HUES6 (cell line): ENCODE data around the gene PRSS3.
"Not testable (repeated sequence)": the region's sequence is repeated elsewhere in the genome, so short reads cannot be mapped to it uniquely, and the experiment has no call there.

Experiments
- H3K27ac ChIP-seq: 2 replicates; pipeline ENCODE4 v1.7.0; 2013; ENCODE audit warnings: low read depth, mild to moderate bottlenecking, low read length, inconsistent platforms
- H3K27me3 ChIP-seq: 2 replicates; pipeline ENCODE4 v1.6.1; 2013; ENCODE audit warnings: low read length; ENCODE audit not compliant: control insufficient read depth, insufficient read depth
- H3K36me3 ChIP-seq: 2 replicates; pipeline ENCODE4 v1.6.1; 2013; ENCODE audit warnings: low read length; ENCODE audit not compliant: control insufficient read depth, insufficient read depth
- H3K4me1 ChIP-seq: 2 replicates; pipeline ENCODE4 v1.6.1; 2013; ENCODE audit warnings: low read length; ENCODE audit not compliant: control insufficient read depth, insufficient read depth
- H3K4me3 ChIP-seq: 2 replicates; pipeline ENCODE4 v1.5.1; 2013; ENCODE audit warnings: low read depth, low read length
- H3K9ac ChIP-seq: one replicate; pipeline ENCODE4 v1.6.1; 2013; ENCODE audit warnings: mild to moderate bottlenecking, low read length
- H3K9me3 ChIP-seq: 2 replicates; pipeline ENCODE4 v1.6.1; 2013; ENCODE audit warnings: low read depth, low read length; ENCODE audit not compliant: control insufficient read depth, insufficient read depth

The PRSS3 gene

GRCh38 chr9:33801943-33802500 lies 6.7 kb downstream of the PRSS3 start:
- H3K27ac ChIP-seq, H3K4me1 ChIP-seq, H3K9ac ChIP-seq, H3K36me3 ChIP-seq, H3K27me3 ChIP-seq, H3K9me3 ChIP-seq, H3K4me3 ChIP-seq: not testable (repeated sequence)

DNA sequence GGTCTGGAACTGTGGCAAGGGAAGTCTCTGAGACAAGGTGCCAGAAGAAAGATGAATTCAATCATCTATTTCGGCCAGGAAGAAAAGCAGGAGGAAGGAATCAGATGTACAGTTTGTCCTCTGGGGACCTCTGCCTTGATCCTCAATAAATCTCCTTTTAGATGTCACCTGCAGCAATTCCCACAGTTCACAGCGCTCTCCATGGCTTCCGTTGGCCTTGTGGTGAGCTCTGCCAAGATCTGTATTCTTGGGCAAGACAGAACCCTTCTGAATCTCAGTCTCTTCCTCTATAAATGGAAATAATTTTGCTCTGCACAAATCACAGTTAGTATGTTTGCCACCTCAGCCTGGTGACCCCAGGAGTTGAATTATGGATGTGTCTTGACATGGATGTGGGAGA lies 8.8 kb downstream of the PRSS3 start:
- H3K27ac ChIP-seq, H3K36me3 ChIP-seq, H3K27me3 ChIP-seq, H3K4me3 ChIP-seq, H3K9ac ChIP-seq, H3K9me3 ChIP-seq, H3K4me1 ChIP-seq: not testable (repeated sequence)

DNA sequence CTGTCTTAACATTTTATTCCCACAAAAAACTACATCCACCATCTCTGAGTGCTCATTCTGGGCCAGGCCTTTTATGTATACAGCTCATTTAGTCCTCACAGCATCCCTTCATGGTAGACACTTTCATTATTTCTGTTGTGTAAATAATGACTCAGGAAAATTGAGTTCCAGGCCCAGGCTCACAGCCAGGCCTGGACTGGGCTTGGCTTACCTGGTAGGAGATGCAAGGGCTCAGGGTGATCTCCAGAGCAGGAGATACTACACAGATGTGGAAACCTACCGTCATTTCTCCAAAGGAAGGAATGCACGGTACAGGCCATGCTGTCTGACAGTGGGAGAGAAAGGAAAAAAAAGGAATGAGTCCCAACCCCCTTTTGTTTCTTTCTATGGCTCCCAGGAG lies 11.8 kb downstream of the PRSS3 start:
- not testable (repeated sequence) for H3K27ac ChIP-seq, H3K4me1 ChIP-seq

DNA sequence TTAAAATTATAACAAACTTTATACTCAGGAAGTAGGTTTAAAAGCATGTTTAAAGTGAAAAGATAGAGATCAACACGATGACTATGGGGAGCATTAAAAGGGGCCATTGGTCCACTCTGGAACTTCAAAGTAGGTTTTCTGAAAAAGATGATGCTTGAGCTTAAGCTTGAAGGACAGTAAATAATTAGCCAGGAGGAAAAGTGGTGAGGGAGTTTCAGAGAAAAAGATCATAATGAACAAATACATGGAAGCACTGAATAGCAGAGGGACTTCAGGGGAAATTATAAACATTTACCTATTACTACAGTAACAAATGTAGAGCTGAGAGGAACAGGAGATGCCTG lies 13.6 kb downstream of the PRSS3 start:
- H3K27me3 ChIP-seq, H3K4me1 ChIP-seq, H3K9ac ChIP-seq, H3K36me3 ChIP-seq, H3K27ac ChIP-seq, H3K4me3 ChIP-seq, H3K9me3 ChIP-seq: not testable (repeated sequence)

More for the DNA sequence above, 11.8 kb downstream of the PRSS3 start:
- not testable (repeated sequence) for H3K4me3 ChIP-seq, H3K9ac ChIP-seq, H3K27me3 ChIP-seq, H3K9me3 ChIP-seq, H3K36me3 ChIP-seq

- H3K36me3 ChIP-seq: no peaks in the 10 kb centered on the region
- no peak overlapping the region for H3K9ac ChIP-seq
- H3K4me1 ChIP-seq: peaks cover 4% of the 10 kb centered on the region
- H3K9me3 ChIP-seq: no peaks in the 10 kb centered on the region
- no peak overlapping the region for H3K27ac ChIP-seq
- H3K4me3 ChIP-seq: no peak overlapping the region
- no peaks in the 10 kb centered on the region for H3K27me3 ChIP-seq
These were observed 14.1 kb downstream of the PRSS3 start for GRCh38 chr9:33809506-33809905.

DNA sequence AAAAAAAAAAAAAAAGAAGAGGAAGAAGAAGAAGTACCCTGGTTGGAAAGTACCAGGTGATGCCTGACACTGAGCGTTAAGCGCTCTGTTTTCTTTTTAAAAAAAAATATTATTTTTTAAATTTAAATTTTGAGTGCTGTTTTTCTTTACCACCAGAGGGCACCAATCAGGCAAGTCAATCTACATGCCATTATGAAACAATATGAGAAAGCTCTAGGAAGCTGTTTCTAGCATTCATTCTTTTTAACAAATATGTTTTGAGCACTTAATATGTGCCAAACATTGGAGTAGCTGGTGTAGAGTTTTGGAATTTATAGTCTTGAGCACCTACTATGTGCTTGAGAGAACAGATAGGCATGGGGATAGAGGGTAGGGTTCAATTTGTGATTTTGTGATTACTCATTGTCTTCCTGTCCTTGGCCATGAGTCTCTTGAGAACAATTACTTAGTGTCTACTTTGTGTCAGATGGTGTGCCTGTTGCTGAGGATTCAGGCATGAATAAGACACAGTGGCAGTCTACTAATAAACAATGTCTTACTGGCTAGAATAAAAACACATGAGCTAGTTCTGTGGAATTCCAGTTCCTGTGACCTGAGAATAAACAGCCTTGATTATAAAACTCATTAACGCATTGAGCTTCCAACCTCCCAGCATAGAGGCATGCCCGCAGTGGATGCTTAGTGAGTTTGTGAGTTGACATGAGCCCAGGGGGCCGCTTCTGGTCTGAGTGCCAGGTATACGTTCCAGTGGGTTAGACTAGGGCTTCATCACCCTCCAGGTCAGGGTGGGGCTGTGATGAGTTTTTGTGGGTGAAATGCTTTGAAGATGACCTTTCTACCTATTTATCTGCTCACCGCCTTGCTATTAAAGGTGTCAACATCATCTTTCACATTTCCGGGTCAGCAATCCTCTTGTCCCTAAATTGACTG lies 18.6 kb downstream of the PRSS3 start:
- Histone ChIP-seq H3K36me3 (no peaks in the 10 kb centered on the region), H3K9ac (no peak overlapping the region), H3K9me3 (no peaks in the 10 kb centered on the region), H3K4me3 (no peak overlapping the region), H3K27me3 (no peaks in the 10 kb centered on the region), H3K27ac (no peak overlapping the region), H3K4me1 (peaks cover 10% of the 10 kb centered on the region)

DNA sequence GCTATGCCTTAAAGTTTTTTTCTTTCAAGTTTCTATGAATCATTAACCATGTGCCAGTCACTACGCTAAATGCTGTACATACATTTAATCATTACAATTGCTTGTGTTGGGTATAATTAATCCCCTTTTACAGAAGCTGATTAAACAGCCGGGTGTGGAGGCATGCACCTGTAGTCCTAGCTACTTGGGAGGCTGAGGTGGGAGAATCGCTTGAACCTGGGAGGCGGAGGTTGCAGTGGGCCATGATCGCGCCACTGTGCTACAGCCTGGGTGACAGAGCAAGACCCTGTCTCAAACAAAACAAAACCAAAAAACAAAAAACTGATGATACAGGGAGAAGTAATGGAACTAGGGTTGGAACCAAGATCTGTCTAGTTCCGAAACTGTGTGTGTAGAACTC lies 20.4 kb downstream of the PRSS3 start:
- H3K4me1 ChIP-seq: peaks cover 19% of the 10 kb centered on the region
- no peak overlapping the region for H3K27ac ChIP-seq
- no peak overlapping the region for H3K9ac ChIP-seq
- H3K27me3 ChIP-seq: no peaks in the 10 kb centered on the region
- peak overlapping the region; percentile 98 for H3K4me3 ChIP-seq
- H3K9me3 ChIP-seq: no peaks in the 10 kb centered on the region
- H3K36me3 ChIP-seq: no peaks in the 10 kb centered on the region

DNA sequence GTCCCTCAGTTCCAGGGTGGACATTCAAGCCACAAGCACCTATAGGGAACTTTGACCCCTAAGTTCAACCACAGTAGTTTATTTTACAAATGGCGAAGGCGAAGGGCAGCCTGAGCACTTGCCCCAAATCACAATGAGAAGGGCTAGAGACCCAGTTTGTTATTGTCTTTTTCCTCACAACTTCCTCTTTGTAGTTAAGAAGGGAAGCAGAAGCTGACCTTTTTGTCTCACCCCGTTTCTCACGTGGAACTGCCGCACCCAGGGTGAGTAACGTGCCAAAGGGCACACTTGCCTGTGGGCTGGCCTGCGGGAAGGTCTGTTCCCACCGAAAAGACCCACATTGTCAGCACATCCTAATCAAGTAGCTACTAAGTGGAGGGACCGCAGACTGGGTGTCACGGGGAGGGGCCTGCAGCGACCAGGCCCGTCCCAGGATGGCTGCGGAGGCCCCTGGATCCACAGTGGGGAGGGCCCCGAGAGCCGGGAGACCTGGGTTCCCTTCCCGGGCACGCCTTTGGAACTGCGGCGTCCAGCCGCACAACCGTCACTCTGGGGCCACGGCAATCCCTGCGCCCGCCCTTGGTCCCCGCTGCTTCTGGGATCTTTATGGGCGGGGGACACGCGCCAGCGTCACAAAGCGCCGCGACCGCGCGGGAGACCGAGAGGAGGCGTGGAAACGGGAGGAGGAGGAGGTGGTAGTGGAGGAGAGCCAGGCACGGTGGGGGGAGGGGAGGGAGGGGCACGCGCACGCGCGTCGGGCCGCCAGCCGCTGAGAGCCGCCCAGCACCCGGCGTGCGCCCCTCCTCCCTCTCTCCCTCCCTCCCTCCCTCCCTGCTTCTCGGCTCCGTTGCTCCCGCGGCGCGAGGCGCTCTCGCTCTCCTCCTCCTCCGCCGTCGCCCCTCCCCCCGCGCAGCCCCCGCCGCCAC lies 21.2 kb downstream of the PRSS3 start, which contains the start of gene UBE2R2:
UBE2R2 (plus strand) TSS at position 834 of the 926 bp plus-strand sequence. CDS start 598 bp downstream, outside the sequence.
- Histone ChIP-seq H3K36me3 (no peaks in the 10 kb centered on the region), H3K9ac (peak within 1 kb of the TSS; percentile 99), H3K4me1 (peaks cover 19% of the 10 kb centered on the region), H3K27ac (peak within 1 kb of the TSS; percentile 98), H3K9me3 (no peaks in the 10 kb centered on the region), H3K4me3 (peak within 1 kb of the TSS; percentile 98), H3K27me3 (no peaks in the 10 kb centered on the region)

DNA sequence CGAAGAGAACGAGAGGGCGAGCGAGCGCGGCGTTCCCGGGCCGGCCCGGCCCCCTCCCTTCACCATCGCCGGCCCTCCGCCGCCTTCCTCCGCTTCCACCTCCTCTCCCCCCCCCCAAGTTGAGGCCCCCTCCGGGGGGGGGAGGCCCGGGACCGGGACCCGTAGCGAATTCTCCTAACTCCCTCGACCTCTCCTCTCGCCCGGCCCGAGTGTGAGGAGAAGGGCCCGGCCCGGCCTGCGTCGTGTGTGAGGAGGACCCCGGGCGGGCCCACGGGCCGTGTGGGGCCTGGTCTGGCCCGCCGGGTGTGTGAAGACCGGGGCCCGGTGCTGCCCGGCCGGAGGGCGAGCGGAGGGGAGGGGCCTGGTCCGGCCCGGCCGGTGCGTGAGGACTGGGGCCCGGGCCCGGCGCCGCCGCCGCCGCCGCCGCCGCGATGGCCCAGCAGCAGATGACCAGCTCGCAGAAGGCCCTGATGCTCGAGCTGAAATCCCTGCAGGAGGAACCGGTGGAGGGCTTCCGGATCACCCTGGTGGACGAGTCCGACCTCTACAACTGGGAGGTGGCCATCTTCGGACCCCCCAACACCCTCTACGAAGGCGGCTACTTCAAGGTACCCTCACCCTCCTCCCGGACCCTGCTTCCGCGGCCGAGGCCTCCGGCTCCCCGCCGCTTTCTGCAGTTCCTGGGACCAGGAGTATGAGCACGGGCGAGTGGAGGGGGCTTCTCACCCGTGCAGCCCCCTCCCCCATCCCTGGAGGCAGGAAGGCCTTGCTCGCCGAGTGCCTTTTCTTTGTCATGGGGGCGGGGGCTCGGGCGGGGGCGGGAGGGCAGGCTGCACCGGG lies 22.2 kb downstream of the PRSS3 start:
- peak overlapping the region; percentile 99 for H3K9ac ChIP-seq
- peaks cover 19% of the 10 kb centered on the region for H3K4me1 ChIP-seq
- H3K4me3 ChIP-seq: peak overlapping the region; percentile 98
- H3K9me3 ChIP-seq: no peaks in the 10 kb centered on the region
- H3K27ac ChIP-seq: peak overlapping the region; percentile 98
- H3K36me3 ChIP-seq: no peaks in the 10 kb centered on the region
- H3K27me3 ChIP-seq: no peaks in the 10 kb centered on the region

DNA sequence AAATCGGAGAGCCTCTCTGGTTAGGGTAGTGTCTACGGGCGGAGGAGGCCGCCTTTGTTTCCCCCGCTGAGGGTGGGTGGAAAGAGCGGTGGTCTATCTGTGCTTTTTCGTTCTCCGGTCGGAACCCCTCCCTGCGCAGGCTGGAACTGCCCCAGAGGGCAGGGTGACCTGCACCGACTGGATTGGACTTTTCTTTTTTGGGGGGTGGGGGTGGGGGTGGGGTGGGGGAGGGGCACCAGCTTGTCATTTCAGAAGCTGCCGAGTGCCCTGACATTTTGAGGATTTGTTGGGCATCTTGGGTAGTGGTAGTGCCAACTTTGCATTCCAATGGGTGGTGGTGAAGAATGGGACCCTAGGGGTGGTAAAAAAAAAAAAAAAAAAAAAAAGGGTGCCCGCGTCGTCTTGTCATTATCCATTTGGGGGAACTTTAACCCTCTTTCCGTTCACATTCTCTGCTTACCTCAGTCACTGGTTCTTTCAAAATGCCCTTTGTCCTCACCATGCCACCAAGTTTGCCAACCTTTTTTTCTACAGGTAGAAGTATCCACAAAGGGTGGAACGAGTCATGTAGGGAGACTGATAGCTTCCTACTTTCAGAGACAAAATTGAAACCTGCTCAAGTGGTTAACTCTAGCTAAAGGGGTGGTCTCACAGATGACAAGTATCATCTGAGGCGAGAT lies 22.9 kb downstream of the PRSS3 start:
- H3K27me3 ChIP-seq: no peaks in the 10 kb centered on the region
- peak overlapping the region; percentile 98 for H3K4me3 ChIP-seq
- H3K36me3 ChIP-seq: no peaks in the 10 kb centered on the region
- peak overlapping the region; percentile 98; the same call in 1 of the 2 replicates for H3K27ac ChIP-seq
- no peaks in the 10 kb centered on the region for H3K9me3 ChIP-seq
- H3K9ac ChIP-seq: peak overlapping the region; percentile 99
- H3K4me1 ChIP-seq: peaks cover 19% of the 10 kb centered on the region
